Measurements from ENCODE around the gene NUCB1.
"Not testable (repeated sequence)": the region's sequence is repeated elsewhere in the genome, so short reads cannot be mapped to it uniquely, and the experiment has no call there.

NUCB1 gene

DNA sequence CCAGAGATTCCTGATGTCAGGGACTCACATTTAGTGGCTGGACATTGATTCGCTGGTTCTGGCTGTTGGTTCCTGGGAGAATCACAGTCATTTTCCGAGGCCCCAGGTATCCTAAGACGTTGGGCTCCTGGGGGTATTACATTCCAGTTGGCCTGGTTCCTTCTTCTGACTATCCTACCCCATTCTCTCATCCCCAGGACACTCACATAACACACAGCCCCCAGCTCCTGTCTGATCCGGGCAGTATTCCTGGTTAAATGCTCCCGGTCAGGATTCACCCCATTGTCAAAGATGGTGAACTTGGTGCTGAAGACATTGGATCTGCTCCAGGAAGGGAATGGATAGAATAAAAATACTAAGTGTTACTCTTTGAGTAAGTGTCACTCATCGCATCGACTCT is 16.4 kb upstream of the NUCB1 start:
- no peak for DNase-seq (ENCODE audit: low read depth)
- TF ChIP-seq, protein P1, sequence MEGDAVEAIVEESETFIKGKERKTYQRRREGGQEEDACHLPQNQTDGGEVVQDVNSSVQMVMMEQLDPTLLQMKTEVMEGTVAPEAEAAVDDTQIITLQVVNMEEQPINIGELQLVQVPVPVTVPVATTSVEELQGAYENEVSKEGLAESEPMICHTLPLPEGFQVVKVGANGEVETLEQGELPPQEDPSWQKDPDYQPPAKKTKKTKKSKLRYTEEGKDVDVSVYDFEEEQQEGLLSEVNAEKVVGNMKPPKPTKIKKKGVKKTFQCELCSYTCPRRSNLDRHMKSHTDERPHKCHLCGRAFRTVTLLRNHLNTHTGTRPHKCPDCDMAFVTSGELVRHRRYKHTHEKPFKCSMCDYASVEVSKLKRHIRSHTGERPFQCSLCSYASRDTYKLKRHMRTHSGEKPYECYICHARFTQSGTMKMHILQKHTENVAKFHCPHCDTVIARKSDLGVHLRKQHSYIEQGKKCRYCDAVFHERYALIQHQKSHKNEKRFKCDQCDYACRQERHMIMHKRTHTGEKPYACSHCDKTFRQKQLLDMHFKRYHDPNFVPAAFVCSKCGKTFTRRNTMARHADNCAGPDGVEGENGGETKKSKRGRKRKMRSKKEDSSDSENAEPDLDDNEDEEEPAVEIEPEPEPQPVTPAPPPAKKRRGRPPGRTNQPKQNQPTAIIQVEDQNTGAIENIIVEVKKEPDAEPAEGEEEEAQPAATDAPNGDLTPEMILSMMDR (IDR thresholded peaks at IDR 0.05; ENCODE audit: low read depth, low read length, missing control alignments): no peak
- H3K4me3 ChIP-seq (ENCODE audit: low read depth, low read length): no peak overlapping the region

DNA sequence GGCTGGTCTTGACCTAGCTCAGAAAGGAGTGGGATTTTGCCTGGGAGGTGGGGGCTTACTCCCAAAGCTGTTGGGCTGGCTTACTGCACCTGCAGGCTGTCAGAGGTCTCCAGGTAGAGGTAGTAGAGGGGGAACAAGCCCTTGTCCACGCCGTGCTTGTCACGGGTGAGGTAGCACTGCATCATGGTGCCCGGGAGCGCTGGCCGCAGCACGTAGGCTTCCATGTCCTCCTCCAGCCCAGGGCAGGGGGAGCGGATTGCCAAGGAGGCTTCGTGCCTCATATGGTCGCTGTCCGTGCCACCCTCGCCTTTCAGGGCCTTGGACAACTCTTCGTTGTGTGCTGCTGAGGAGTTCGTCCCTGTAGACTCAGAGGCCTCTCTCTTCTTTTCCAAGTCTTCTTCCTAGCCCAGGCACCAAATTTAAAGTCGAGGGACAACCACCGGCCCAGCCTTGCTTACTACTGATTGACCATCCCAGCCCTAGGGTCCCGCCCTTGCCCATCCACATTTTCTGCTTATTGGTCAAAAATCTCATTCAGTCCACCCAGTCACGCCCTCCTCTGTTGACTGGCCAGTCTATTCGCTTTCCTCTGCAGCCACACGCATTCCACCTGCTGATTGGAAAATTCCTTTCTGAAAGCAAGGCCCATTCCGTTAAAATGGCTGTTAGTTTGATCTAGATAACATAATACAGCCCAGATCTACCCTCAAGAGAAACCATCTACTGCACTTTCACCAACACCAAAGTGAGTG is 12.1 kb upstream of the NUCB1 start:
- H3K4me3 ChIP-seq (ENCODE audit: low read depth, low read length): no peak overlapping the region
- no peak for DNase-seq (ENCODE audit: low read depth)
- TF ChIP-seq, protein P1 (IDR thresholded peaks at IDR 0.05; ENCODE audit: low read depth, low read length, missing control alignments): no peak

DNA sequence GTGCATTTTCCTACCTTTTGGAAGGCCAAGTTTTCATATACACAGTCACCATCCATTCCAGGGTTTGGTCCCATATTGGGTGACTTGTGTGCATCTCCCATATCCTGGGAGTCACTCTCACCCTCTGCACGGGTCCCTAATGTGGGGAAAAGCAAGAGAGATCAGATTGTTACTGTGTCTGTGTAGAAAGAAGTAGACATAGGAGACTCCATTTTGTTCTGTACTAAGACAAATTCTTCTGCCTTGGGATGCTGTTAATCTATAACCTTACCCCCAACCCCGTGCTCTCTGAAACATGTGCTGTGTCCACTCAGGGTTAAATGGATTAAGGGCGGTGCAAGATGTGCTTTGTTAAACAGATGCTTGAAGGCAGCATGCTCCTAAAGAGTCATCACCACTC is 10.6 kb upstream of the NUCB1 start:
- not testable (repeated sequence) for DNase-seq (ENCODE audit: low read depth); H3K4me3 ChIP-seq (ENCODE audit: low read depth, low read length)

DNA sequence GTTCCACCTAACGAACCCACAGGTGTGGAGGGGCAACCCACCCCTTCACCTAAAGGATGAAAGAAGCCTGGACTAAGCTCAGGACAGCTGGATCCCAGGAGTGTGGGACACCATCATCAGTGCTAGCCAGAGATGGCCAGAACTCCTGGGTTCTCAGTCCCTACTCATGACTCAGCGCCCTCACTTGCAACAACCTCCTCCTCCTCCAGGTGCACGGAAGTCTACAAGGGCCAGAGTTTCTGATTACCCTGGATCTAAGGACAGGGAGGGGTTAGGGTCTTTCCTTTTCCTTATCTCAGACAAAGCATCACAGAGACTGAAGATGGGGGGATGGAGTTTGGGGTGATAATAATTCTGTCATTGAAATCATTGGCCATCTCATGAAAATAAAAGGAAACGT is 9.6 kb upstream of the NUCB1 start:
- TF ChIP-seq, protein P1 (IDR thresholded peaks at IDR 0.05; ENCODE audit: low read depth, low read length, missing control alignments): no peak
- DNase-seq (ENCODE audit: low read depth): no peak
- no peak overlapping the region for H3K4me3 ChIP-seq (ENCODE audit: low read depth, low read length)

DNA sequence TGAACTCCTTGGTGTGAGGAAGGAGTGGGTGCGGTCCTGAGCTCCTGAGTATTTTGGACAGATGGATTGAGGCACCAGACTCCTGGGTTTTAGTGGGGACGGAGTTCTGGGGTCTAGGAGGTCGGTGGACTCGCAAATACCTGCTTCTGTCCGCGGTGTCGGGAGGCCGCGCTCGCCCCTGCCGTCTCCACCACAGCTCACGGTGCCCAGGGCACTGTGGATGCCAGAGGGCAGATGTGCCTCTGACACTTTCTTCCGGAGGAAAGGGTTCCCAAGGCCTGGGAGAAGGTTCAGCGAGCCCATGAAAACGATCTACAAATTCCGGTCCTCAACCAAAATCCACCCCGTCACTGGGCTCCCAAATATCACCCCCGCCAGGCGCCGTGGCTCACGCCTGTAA is 4.9 kb upstream of the NUCB1 start:
- DNase-seq (ENCODE audit: low read depth): no peak
- TF ChIP-seq, protein P1 (IDR thresholded peaks at IDR 0.05; ENCODE audit: low read depth, low read length, missing control alignments): no peak

DNA sequence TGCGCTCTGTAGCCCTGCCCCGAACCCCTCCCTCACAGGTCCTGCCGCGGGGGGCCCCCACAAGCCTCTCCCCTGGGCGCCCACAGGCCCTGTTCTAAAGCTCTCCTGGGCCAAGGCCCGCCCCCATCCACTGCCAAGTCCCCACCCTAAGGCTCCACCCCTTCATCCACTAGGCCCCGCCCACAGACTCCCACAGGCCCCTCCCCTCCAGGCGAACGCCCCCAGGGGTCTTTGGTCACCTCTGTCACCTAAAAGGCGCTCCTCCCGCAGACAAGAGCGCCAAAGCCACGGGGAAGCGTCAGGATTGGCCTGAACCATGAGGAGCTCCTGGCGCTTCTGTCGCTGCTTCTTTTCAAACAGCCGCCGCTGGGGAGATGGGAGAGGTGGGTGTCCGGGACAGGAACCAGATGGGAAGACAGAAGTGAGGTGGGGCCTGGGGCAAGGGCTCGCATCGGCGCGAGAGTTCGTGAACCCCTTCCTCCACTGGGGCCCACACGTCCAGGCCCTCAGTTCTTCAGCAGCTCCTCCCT is 3.9 kb upstream of the NUCB1 start:
- H3K4me3 ChIP-seq (ENCODE audit: low read depth, low read length): peak overlapping the region; percentile 22
- no peak for DNase-seq (ENCODE audit: low read depth)
- TF ChIP-seq, protein P1 (IDR thresholded peaks at IDR 0.05; ENCODE audit: low read depth, low read length, missing control alignments): no peak

More for the DNA sequence above, 4.9 kb upstream of the NUCB1 start:
- no peak overlapping the region for H3K4me3 ChIP-seq (ENCODE audit: low read depth, low read length)

DNA sequence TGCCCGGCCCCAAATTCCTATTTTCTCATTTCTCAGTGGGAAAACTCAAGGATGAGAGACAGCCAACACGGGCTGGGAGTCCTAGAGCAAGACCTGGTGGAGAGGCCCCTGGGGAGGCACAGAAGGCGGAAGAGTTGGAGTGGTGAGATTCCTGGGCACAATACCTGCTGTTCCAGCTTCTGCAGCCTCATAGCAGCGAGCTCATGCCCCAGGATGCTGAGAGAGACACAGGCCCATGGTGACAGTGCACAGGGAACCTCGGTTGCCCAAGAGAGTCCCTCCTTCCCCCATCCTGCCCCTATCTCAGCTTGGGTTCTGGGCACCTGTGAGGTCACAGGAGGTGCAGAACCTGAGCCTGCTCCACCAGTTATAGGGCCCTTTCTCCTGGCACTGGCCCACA is 2.9 kb upstream of the NUCB1 start:
- TF ChIP-seq, protein P1 (IDR thresholded peaks at IDR 0.05; ENCODE audit: low read depth, low read length, missing control alignments): no peak
- no peak for DNase-seq (ENCODE audit: low read depth)
- H3K4me3 ChIP-seq (ENCODE audit: low read depth, low read length): no peak overlapping the region

DNA sequence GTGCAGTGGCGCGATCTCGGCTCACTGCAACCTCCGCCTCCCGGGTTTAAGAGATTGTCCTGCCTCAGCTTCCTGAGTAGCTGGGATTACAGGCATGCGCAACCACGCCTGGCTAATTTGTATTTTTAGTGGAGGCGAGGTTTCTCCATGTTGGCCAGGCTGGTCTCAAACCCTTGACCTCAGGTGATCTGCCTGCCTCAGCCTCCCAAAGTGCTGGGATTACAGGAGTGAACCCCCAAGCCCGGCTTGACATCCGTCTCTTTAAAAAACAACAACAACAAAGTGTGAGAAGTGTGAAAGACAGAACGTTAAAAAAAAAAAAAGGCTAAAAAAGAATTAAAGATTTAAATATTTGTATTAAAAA is 744 bp upstream of the NUCB1 start:
- peak overlapping the region; percentile 95; the same call in 1 of the 2 replicates for H3K4me3 ChIP-seq (ENCODE audit: low read depth, low read length)
- not testable (repeated sequence) for DNase-seq (ENCODE audit: low read depth)
